Ovary (tissue), 3 donors: ENCODE data around the gene RGS12.

Experiments
- EP300 ChIP-seq: sonication (generic); formaldehyde crosslinking; IDR thresholded peaks from one replicate; pipeline ENCODE4 v1.6.1; 2017; ENCODE audit warnings: antibody characterized with exemption
- POLR2A ChIP-seq: fragments of 450-650 bp; IDR thresholded peaks from one replicate; pipeline ENCODE4 v1.6.1; 2017; ENCODE audit warnings: antibody characterized with exemption, mild to moderate bottlenecking, moderate library complexity
- TF ChIP-seq, protein P1 (sequence below), 3 donors: fragments of 450-650 bp in 2 of 3; fragments of 200-600 bp in 1 of 3; IDR thresholded peaks; one replicate each; pipeline versions ENCODE4 v1.5.1 to v1.8.0; 2016 to 2022; ENCODE audit warnings: antibody characterized with exemption in 3 of 3, mild to moderate bottlenecking in 1 of 3
- donor health status: DM: no; HTN: no; CAD: no.

DNA sequence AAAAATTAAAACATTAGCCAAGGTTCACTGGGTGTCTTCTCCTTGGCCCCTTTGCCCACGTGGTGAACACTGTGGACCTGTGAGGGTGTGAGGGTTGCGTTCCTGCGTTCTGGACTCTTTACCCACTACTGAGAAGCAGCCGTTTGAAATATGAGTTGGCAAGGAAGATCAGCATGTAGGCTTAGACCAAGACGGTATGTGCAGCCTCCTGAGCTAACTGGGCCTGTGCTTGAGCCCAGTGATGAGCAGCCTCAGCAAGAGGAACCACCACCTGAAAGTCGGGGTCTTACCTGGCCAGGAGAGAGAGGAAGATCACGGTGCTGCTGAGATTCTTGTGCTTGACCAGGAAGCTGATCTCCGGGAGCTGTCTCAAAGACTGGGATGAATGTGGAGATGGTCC lies 19.5 kb downstream of the RGS12 start:
- TF ChIP-seq, protein P1, sequence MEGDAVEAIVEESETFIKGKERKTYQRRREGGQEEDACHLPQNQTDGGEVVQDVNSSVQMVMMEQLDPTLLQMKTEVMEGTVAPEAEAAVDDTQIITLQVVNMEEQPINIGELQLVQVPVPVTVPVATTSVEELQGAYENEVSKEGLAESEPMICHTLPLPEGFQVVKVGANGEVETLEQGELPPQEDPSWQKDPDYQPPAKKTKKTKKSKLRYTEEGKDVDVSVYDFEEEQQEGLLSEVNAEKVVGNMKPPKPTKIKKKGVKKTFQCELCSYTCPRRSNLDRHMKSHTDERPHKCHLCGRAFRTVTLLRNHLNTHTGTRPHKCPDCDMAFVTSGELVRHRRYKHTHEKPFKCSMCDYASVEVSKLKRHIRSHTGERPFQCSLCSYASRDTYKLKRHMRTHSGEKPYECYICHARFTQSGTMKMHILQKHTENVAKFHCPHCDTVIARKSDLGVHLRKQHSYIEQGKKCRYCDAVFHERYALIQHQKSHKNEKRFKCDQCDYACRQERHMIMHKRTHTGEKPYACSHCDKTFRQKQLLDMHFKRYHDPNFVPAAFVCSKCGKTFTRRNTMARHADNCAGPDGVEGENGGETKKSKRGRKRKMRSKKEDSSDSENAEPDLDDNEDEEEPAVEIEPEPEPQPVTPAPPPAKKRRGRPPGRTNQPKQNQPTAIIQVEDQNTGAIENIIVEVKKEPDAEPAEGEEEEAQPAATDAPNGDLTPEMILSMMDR (IDR thresholded peaks at IDR 0.05), result no peak
- TF ChIP-seq POLR2A, result no peak
- TF ChIP-seq EP300, result no peak
